ENCODE measurements around the gene IL17RD. TPM values are rescaled to one million over a fixed set of nuclear protein-coding genes. Genes with fewer than 3 reads are reported as not detected.

The IL17RD gene
- total and polyA plus RNA-seq, 2 experiments from 2014 or later = 10.7 to 104 TPM

- TF ChIP-seq STAT1 (IDR thresholded peaks at IDR 0.05; ENCODE audit: unreplicated experiment) = no peak
Observed at GRCh38 chr3:57145852-57146251, 19.3 kb downstream of the IL17RD start (continued).

- Histone ChIP-seq H3K27me3 (ENCODE audit: insufficient read depth) (no peaks in the 10 kb centered on the region), H4K20me1 (replicated peaks; ENCODE audit: insufficient read depth) (peaks cover 19% of the 10 kb centered on the region), H3K4me2 (no peak overlapping the region), H3K36me3 (ENCODE audit: insufficient read depth) (no peaks in the 10 kb centered on the region), H3K4me1 (ENCODE audit: insufficient read depth) (peaks cover 27% of the 10 kb centered on the region), H3K79me2 (replicated peaks; ENCODE audit: insufficient read depth) (peaks cover 89% of the 10 kb centered on the region), H2AFZ (no peak overlapping the region), H3K9me2 (ENCODE audit: insufficient read depth) (no peaks in the 10 kb centered on the region), H3F3A (replicated peaks; ENCODE audit: low read depth) (no peaks in the 10 kb centered on the region; the same call in 1 of the 2 replicates), H3K27ac (ENCODE audit: low read depth) (no peak overlapping the region), H3K4me3 (no peak overlapping the region)
- Mint-ChIP-seq H3K36me3 (ENCODE audit: low read depth) (peaks cover 24% of the 10 kb centered on the region; the same call in 2 of the 3 replicates), H3K27ac (no peak overlapping the region), H3K9me3 (no peaks in the 10 kb centered on the region), H3K4me1 (peaks cover 46% of the 10 kb centered on the region), H3K27me3 (ENCODE audit: insufficient read depth, low read depth, poor library complexity) (no peaks in the 10 kb centered on the region), H3K4me3 (no peak overlapping the region)
- ATAC-seq (no peak), DNase-seq (ENCODE audit: low spot score) (no peak)
- TF ChIP-seq ZNF114 (CRISPR knock-in tag; IDR thresholded peaks at IDR 0.05) (no peak), STAT1 (IDR thresholded peaks at IDR 0.05; ENCODE audit: unreplicated experiment) (no peak), ETS1 (IDR thresholded peaks at IDR 0.05) (no peak), CREB1 (CRISPR knock-in tag; IDR thresholded peaks at IDR 0.05; ENCODE audit: low read depth) (no peak), EZH2 (IDR thresholded peaks at IDR 0.05; ENCODE audit: low read depth, unreplicated experiment) (no peak), REST (IDR thresholded peaks at IDR 0.05; ENCODE audit: unreplicated experiment) (no peak), CTCF (conservative IDR thresholded peaks at IDR 0.05; ENCODE audit: low read depth in 2 of 2) (no peak), NANOG (IDR thresholded peaks at IDR 0.05; ENCODE audit: borderline replicate concordance) (no peak), ZNF462 (CRISPR knock-in tag; IDR thresholded peaks at IDR 0.05) (no peak), JUNB (IDR thresholded peaks at IDR 0.05; ENCODE audit: unreplicated experiment) (no peak), EZH2phosphoT487 (IDR thresholded peaks at IDR 0.05; ENCODE audit: unreplicated experiment) (no peak), ZNF331 (CRISPR knock-in tag; IDR thresholded peaks at IDR 0.05; ENCODE audit: low read depth) (no peak), POLR2AphosphoS5 (IDR thresholded peaks at IDR 0.05; ENCODE audit: low read depth) (no peak)
Observed at GRCh38 chr3:57144952-57145351, 20.2 kb downstream of the IL17RD start.
